HG02763 (cell line): Measurements from ENCODE around the gene TTC22.

Experiments used
- ATAC-seq: cut with Tn5 transposase; IDR thresholded peaks from one replicate; pipeline ENCODE4 v1.9.1; 2021; ENCODE audit warnings: mild to moderate bottlenecking, moderate library complexity; ENCODE audit not compliant: unreplicated experiment

The TTC22 gene

DNA sequence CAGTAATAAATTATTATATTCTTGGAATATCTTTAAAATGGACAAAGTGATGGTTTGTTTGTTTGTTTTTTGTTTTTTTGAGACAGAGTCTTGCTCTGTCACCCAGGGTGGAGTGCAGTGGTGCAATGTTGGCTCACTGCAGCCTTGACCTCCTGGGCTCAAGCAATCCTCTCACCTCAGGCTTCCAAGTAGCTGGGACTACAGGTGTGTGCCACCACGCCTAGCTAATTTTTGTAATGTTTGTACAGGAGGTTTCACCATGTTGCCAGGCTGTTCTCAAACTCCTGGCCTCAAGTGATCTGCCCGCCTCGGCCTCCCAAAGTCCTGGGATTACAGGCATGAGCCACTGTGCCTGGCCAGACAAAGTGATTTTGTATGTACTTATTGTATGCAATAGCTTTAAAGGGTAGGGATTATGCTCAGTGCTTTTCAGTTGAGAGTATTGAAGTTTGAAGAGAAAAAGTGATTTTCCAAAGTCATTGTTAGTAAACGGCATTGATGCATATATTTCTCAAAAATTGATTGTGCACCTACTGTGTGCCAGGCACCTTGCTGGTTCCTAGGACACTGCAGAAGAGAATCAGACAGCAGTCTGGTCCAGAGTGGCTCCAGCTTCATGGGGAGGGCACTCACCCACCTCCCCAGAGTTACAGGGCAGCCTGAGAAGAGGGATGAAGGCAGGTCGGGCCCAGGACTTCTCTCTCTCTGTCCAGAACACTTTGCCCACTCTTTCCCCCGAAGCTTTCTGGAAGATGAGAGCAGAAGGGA, 34.2 kb upstream of the TTC22 start:
- ATAC-seq: no peak

DNA sequence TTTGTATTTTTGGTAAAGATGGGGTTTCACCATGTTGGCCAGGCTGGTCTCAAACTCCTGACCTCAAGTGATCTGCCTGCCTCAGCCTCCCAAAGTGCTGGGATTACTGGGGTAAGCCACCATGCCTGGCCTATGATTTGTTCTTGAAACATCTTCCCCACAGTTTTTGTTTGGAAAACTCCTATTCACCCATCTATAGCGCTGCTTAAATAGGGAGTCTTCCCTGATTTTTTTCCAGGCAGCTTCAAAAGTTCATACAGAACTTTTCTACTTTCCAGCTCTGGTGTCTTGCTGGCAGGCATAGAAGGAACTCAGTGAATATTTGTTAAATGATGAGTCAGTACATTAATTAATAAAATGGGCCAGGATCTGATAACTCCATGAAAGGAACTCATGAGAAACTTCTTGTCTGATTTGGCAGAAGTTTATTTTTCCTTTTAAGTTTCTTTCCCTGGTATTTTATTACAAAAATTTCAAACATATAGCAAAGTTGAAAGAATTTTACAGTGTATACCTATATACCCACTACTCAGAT, 33.0 kb upstream of the TTC22 start:
- no peak for ATAC-seq

DNA sequence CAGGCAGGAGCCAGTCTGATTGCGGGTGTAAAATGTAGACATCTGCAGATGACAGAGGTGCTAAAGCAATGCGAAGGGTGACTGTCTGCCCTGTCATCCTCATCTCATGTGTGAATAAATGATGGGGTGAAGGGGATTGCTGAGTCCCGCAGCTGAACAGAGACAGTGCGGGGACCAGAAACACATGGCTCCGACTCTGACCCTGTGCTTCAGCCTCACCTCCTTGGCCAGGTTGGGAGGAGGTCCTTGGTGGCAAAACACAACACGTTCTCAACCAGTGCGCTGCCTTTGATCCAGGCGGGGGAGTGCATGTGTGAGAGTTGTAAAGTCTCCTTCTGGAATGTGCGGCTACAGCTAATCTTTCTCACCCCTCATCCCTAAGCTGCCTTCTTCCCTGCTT, 32.0 kb upstream of the TTC22 start:
- no peak for ATAC-seq

DNA sequence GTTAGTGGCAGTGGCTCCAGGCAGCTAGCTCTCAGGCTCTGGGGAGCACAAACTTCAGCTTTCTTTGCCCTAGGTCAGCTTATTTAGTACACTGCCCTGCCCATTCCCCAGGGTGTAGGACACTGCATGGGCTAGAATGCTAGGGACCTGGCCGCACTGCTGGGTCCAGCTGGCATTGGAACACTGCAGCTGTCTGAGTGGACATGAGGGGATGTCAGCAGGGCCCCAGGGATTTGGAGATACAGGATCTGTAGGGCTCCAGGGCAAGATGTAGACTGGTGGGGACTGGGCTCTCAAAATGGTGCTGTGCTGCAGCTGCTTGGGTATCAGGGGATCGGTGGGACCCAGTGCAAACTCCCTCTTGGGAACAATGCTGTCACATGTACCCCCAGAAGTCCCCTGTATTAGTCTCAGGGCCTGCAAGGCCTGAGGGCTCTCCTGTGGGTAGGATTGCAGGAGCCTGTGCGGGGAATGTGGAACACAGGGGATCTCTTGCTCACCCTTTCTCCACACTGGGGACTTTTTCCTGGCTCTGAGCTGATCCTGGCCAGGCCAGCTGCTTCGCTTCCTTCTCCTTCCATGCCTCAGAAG, 25.2 kb upstream of the TTC22 start:
- ATAC-seq: no peak

DNA sequence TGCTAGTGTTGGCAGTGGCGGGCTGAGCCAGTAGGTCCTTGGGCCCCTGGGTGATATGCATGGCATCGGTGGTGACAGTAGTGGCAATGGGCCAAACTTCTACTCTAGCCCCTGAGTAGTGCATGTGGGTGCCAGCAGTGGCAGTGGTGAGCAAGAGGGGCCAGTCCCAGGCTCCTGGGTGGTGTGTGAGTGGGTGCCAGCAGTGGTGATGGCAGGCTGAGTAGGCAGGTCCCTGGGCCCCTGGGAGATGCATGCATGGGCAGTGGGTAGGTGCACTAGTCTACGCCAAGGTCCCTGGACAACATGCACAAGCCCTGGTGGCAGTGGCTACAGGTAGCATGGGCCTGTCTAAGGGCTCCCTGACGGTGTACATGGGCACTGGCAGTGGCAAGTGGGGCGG, 24.6 kb upstream of the TTC22 start:
- no peak for ATAC-seq

DNA sequence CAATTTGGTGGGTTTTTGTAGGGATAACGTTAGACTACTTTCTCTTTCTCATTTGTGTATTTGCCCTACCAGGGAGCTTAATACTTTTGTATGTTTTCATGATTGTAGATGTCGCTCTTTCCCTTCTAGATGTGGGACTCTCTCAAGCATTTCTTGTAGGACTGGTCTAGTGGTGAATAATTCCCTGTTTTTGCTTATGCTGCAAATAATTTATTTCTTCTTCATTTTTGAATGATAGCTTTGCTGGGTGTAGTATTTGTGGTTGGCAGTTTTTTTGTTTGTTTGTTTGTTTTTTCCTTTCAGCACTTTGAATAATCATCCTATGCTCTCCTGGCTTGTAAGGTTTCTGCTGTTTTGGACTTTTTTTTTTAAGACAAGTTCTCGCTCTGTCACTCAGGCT, 22.5 kb upstream of the TTC22 start:
- ATAC-seq: no peak

DNA sequence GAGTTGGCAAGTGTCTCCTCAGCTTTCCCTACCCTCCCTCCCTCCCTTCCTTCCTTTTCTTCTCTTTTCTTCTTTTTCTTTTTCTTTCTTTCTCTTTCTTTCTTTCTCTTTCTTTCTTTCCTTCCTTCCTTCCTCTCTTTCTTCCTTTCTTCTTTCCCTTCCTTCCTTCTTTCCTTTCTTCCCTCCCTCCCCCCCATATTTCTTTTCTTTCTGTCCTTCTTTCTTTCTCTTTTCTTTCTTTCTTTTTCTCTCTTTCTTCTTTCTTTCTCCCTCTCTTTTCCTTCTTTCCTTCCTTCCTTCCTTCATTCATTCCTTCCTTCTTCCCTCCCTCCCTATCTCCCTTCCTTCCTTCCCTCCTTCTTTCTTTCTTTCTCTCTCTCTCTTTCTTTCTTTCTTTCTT, 18.6 kb upstream of the TTC22 start:
- ATAC-seq: no peak

DNA sequence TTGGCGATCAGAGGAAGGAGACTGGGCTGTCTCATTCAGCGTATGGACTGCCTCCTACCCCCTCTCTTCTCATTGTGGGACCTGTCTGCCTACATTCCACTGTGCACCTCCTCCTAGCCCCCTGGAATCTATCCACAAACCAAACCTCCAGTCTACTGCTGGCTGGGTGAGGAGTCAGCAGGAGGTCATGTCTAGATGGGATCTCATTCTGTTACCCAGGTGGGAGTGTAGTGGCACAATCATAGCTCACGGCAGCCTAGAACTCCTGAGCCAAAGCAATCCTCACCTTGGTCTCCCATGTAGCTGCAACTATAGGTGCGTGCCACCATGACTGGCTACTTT, 18.0 kb upstream of the TTC22 start:
- no peak for ATAC-seq

DNA sequence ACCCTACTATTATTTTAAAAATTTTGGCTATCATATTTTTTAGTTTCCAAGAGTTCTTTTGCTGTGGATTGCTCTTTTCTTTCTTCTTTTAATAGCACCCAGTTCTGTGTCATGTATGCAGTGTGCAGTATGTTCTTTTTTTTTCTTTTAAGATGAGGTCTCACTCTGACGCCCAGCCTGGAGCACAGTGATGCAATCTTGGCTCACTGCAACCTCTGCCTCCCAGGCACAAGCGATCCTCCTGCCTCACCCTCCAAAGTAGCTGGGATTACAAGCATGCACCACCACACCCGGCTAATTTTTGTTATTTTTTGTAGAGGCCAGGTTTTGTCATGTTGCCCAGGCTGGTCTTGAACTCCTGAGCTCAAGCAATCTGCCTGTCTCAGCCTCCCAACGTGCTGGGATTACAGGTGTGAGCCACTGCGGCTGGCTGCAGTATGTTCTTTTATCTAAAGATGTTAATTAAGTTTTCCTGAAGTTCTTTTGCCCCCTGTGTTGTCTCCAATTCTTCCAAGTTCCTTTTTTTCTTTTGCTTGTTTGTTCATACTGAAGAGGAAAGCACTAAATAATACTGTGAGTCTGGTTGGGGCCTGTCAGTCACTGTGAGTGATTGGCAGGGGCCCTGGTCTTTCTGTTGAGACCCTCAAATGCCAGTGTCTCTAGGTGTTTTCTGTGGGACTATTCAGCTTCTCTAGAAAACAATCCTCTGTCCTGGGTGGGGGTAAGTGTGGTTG, 17.5 kb upstream of the TTC22 start:
- no peak for ATAC-seq

DNA sequence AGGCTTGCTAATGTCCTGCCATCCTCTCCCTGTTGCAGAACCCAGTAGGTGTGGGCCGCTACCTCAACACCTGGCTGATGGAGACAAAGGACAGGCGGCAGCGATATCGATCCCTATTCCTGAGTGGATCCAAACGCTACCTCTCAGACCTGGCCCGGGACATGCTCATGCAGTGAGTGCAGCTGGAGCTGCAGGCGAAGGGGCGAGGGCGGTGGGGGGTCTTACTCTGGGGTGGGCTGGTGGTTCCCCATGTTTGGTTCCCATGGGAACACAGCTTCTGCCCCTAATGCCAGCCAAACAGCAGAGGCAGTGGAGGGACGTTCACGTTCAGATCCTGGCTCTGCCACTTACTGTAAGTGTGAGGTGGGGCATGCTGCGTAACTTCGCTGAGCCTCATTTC, 15.8 kb upstream of the TTC22 start:
- ATAC-seq: no peak

DNA sequence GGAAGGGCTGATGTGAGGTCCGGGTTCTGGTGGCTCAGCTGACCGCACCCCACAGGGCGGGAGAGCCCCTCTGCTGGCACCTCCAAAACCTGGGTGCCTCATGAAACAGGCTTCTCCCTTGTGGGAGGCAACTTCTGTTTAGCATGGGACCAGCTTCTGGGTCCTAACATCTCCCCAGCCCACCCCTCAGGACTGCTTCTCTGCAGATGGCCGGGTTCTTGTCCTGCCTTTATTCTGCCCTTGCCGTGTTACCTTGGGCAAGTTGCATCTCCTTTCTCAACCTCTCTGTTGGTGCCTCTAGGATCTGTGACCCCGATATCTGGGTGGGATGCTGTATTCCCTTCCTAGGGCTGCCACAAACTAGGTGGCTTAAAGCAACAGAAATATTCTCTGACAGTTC, 15.0 kb upstream of the TTC22 start:
- ATAC-seq: no peak

DNA sequence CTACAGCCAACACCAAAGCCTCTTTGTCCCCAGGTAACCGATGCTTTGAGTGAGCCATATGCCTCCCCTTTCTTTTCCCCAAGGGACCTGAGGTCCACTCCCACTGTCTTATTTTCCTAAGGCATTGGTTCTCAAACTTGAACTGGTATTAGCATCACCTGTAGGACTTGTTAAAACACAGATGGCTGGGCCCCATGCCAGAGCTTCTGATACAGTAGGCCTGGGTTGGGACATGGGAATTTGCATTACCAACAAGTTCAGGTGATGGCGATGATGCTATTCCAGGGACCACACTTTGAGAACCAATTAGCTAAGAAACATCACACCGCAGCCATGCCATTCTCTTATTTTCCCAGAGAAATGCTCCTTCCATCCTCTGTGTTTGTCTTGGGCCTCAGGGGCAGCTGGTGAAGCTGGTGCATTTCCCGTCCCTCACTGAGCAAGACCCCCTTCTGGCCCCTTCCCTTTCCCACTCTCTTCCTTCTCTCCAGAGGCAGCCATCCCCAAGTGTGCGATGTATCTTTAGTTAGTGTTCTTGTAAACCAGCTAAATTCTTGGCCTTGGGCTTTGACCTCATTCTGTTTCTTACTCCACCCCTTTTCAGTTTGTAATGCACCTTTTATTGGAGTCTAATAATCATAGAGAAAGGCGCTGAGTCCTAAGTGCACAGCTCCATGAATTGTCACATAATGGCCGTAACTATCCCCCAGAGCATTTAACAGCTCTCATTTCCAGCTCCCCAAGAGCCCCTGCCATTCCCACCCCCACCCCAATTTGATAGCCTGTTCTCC, 14.2 kb upstream of the TTC22 start:
- ATAC-seq: no peak

DNA sequence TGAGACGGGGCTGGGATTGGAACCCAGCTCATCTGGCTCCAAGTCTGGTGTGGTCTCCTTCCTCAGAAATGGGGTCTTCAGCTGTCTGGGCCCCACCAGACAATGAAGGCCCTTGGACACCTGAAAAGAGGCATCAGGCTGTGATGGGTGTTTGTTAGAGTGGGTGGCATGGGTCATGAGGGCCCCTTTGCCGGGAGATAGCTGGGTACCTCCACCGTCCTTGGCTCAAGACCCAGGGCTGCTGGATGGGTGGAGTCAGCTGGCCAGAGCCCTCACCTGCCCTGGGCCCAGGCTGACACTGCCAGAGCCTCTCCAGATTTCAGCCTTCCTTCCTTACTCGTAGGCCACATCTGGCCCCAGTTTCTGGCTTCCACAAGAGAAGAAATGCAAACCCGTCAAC, 13.4 kb upstream of the TTC22 start:
- no peak for ATAC-seq

DNA sequence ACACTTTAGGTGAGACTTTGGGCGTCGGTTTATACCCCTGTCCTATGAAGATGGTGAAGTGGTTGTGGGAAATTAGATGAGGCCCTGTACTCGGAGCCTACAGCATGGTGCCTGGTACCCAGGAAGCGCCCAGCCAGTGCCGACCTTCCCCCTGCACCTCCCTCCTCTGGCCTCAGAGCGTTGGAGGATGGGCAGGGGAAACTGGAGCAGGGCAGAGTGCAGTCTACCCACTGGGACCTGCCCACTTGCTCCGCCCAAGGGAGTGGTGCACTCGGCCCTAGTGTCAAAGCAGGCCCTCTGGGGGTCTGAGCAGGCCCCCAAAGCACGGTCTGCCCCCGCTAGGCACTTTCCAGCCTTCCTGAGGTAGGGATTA, 13.0 kb upstream of the TTC22 start:
- no peak for ATAC-seq

DNA sequence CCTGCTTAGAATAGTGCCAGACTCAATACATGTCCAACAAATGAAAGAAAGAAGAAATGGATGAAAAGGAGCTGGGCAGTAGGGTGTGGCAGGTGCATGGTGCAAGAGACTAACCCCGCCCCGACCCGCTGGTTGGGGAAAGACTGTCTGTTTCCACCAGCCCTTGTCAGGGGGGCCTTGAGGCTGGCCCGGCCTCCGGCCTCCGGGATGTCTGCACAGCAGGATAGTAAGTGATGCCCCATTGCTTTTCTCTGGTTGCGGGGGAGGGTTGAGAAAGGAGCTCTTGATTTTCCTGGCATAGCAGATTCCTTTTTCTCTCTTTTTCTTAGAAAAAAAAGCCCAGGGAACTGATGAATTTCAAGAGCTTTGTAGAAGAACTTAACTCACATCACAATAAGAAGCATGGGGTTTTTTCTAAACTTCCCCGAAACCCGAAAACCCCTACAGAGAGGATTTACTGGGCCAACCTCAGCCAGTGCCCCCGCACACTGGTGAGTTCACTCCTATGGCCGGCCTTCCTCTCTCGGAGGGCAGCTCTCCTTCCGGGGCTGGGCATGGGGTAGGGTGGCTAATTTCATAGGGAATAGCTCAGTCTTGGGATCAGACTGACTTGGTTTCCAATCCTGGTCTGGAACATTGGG, 12.5 kb upstream of the TTC22 start:
- ATAC-seq: no peak

DNA sequence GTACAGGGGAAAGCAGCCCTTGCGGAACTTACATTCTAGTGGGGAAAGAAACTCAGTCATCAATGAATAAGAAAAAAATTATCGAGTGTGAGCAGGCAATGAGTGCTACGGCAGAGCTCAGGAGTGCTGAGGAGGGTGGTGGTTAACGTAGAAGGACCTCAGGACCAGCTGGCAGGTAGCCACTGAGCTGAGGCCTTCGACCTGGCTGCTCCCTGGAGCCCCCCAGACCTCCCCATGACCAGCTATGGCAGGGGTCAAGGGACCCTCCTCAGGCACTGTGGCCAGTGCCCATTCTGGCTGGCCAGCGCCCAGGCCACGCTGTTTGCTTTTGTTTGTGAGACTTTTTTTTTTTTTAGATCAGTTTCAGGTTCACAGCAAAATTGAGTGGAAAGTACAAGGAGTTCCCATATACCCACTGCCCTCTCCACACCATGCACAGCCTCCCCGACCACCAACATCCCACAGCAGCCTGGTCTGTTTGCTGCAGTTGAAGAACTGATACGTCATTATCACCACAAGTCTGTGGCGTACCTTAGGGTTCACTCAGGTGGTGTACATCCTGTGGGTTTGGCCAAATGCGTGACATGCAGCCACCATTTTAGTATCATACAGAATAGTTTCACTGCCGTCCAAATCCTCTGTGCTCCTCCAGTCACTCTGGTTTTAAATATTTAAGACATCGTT, 11.8 kb upstream of the TTC22 start:
- no peak for ATAC-seq

DNA sequence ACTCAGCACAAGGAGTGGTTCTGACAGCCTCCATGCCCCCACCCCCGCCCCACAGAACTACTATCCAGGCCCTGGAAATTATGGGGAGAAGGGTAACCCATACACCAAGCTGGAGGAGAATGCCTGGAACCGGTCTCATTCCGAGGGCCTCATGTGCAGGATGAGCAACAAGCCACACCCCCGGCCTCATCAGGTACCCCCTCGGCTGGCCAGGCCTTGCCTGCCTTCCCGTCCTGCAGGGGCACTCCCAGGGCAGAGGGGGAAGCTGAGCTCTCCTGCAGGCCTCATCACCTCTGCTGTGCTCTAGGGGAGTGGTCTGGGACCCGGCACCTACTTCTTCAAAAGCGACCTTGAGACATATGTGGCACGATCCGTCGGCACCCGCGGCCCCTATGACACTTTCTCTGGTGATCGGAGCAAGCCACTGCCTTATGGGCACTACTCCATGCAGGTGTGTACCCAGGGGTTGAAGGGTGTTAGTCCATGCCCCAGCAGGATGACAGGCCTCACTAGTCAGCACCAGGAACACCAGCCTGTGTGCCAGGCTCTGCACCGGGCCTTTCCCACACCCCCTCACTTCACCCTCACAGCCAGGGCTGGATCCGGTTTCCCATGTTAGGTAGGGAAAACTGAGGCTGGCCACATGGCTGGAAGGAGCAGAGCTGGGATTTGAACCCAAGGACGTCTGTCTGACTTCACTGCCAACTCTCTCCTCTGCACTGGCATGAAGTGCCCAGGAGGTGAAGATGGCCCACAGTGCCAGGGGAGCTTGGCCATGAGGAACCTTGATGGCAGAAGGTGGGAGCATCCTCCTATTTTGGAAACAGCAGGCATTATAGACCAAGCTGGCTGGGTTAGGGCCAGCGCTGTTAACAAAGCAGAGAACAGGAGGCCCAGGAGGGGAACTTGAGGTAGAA, 10.9 kb upstream of the TTC22 start:
- no peak for ATAC-seq

DNA sequence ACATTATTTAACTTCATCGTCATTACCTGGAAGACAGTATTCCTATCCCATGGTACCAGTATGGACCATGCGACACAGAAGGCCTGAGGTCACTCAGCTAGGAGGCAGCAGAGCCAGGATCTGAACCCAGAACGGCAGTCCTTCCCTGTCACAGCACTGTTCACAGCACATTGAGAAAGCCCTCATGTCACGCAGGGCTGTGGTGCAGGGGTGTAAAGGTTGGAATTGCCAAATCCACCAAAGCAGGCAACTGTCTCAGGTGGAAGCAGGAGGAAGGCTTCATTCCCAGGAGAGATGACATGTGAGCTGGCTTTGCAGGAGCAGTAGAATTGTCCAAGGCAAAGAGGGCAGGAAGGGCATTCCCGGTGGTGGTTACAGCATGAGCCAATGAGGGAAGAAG, 9.9 kb upstream of the TTC22 start:
- no peak for ATAC-seq
